T-cell (primary cell): ENCODE measurements around the gene MAOB. TPM values are rescaled to one million over a fixed set of nuclear protein-coding genes. Genes with fewer than 3 reads are reported as not detected.
A peak's percentile ranks its signal among the peaks of the same experiment; 100 is the strongest.

Experiments used
- ATAC-seq, 4 experiments: fragments of 200-7000 bp in 3 of 4; fragments of 150-1000 bp in 1 of 4; cut with Tn5 transposase; replicated peaks in 1 of 4; 1 replicate in 3 of 4; 2 replicates in 1 of 4; pipeline ENCODE4 v1.10.0; 2021; ENCODE audit warnings: moderate library complexity in 3 of 4, mild to moderate bottlenecking in 2 of 4, moderate number of reproducible peaks in 1 of 4
- CTCF ChIA-PET, 2 donors: fragments of 300-600 bp; sonication (Branson Sonifier 250); formaldehyde crosslinking; loops; one replicate each; lab custom pipeline; 2022; ENCODE audit warnings: antibody characterized with exemption in 2 of 2; lab: Charles Lee
- POLR2A ChIA-PET, 2 donors: fragments of 300-600 bp; sonication (Branson Sonifier 250); formaldehyde crosslinking; loops; one replicate each; lab custom pipeline; 2022; ENCODE audit warnings: antibody characterized with exemption in 2 of 2; lab: Charles Lee
- DNase-seq, 35 experiments: peaks; one replicate each; pipeline versions ENCODE4 v3.0.0 to v3.0.0-alpha.2; 2013 to 2023
- H3K27ac ChIP-seq: one replicate; pipeline ENCODE4 v1.5.1; 2013; ENCODE audit warnings: low read length
- H3K27me3 ChIP-seq, 2 experiments: replicated peaks in 1 of 2; 1 replicate in 1 of 2; 2 replicates in 1 of 2; pipeline versions ENCODE4 v1.6.1 to v1.7.0; 2013; ENCODE audit warnings: low read length in 1 of 2, mixed read lengths in 1 of 2; ENCODE audit not compliant: control insufficient read depth in 2 of 2, insufficient read depth in 2 of 2; ENCODE audit errors: extremely low read depth in 1 of 2
- H3K36me3 ChIP-seq, 2 donors: 1 replicate in 1 of 2; 2 replicates in 1 of 2; pipeline versions ENCODE4 v1.6.1 to v1.7.0; 2013; ENCODE audit warnings: low read length in 1 of 2; ENCODE audit not compliant: control insufficient read depth in 2 of 2, insufficient read depth in 1 of 2; ENCODE audit errors: extremely low read depth in 1 of 2
- H3K4me1 ChIP-seq, 2 experiments: 1 replicate in 1 of 2; 2 replicates in 1 of 2; pipeline versions ENCODE4 v1.6.1 to v1.7.0; 2013; ENCODE audit warnings: low read length in 2 of 2, mixed read lengths in 1 of 2; ENCODE audit not compliant: insufficient read depth in 2 of 2, control insufficient read depth in 1 of 2; ENCODE audit errors: extremely low read depth in 1 of 2
- H3K4me3 ChIP-seq, 2 donors: 1 replicate in 1 of 2; 2 replicates in 1 of 2; pipeline versions ENCODE4 v1.5.1 to v1.7.0; 2013; ENCODE audit warnings: mild to moderate bottlenecking in 2 of 2, low read length in 1 of 2, moderate library complexity in 1 of 2; ENCODE audit not compliant: control insufficient read depth in 1 of 2; ENCODE audit errors: extremely low read depth in 1 of 2
- H3K9me3 ChIP-seq: 2 replicates; pipeline ENCODE4 v1.7.0; 2013
- H3K27ac Mint-ChIP-seq, 2 donors: one replicate each; pipeline ENCODE4 v1.8.0; 2020 to 2021; ENCODE audit warnings: mild to moderate bottlenecking in 2 of 2, mixed read lengths in 2 of 2
- H3K27me3 Mint-ChIP-seq, 2 donors: one replicate each; pipeline ENCODE4 v1.8.0; 2021 to 2022; ENCODE audit warnings: mixed read lengths in 2 of 2
- H3K36me3 Mint-ChIP-seq: one replicate; pipeline ENCODE4 v1.8.0; 2021; ENCODE audit warnings: mixed read lengths
- H3K4me1 Mint-ChIP-seq, 3 donors: one replicate each; pipeline ENCODE4 v1.8.0; 2020 to 2022; ENCODE audit warnings: mixed read lengths in 3 of 3, mild to moderate bottlenecking in 1 of 3
- H3K4me3 Mint-ChIP-seq, 3 donors: one replicate each; pipeline ENCODE4 v1.8.0; 2020 to 2022; ENCODE audit warnings: mild to moderate bottlenecking in 3 of 3, mixed read lengths in 3 of 3, moderate library complexity in 3 of 3
- H3K9me3 Mint-ChIP-seq, 3 donors: one replicate each; pipeline ENCODE4 v1.8.0; 2020 to 2022; ENCODE audit warnings: mixed read lengths in 3 of 3
- WGBS: methylation state at CpG from one replicate; pipeline ENCODE4 v1.1.5; 2013; ENCODE audit warnings: missing lambda C conversion rate; ENCODE audit not compliant: insufficient coverage; 5-methylcytosine and 5-hydroxymethylcytosine counted together
- total RNA-seq, 35 experiments: library from RNA in 6 of 35; stranded (reverse) in 6 of 35; fragments of 120-200 nt in 1 of 35; gene quantifications; one replicate each; pipeline versions ENCODE4 v1.2.1 to v1.2.4 and lab custom pipeline; 2013 to 2026

Gene MAOB
- total RNA-seq, 5 donors from 2014 or later (not counting 1 experiment from before 2014, with no cell fraction given) = 0.13 to 0.20 (median 0.16) TPM; not detected in 2

- Mint-ChIP-seq H3K9me3 (no peaks in the 10 kb centered on the region), H3K27ac (no peak overlapping the region), H3K27me3 (peaks cover 0 to 13% of the 10 kb centered on the region in 2 donors), H3K4me1 (no peaks in the 10 kb centered on the region), H3K36me3 (no peaks in the 10 kb centered on the region), H3K4me3 (no peak overlapping the region)
- ChIA-PET CTCF (interaction anchor here in 1 of 2 donors (0.5 kb wide), 1 partner anchor 1560 kb away, joined by 3 read pairs; no protein-coding TSS in a partner anchor), POLR2A (no interaction called here)
- Histone ChIP-seq H3K27ac (no peak overlapping the region), H3K9me3 (no peaks in the 10 kb centered on the region), H3K27me3 (peaks cover 0 to 2% of the 10 kb centered on the region in 2 experiments), H3K4me3 (no peak overlapping the region), H3K36me3 (no peaks in the 10 kb centered on the region), H3K4me1 (no peaks in the 10 kb centered on the region)
- 79% methylated on average over 3 of the region's 6 CpGs for WGBS
- ATAC-seq (no peak), DNase-seq (no peak)
Observed at GRCh38 chrX:43849173-43849572, 33.1 kb downstream of the MAOB start.

GRCh38 chrX:43847352-43847751 lies 34.9 kb downstream of the MAOB start:
- Histone ChIP-seq H3K4me3 (no peak overlapping the region), H3K4me1 (no peaks in the 10 kb centered on the region), H3K9me3 (no peaks in the 10 kb centered on the region), H3K27ac (no peak overlapping the region), H3K36me3 (no peaks in the 10 kb centered on the region), H3K27me3 (peaks cover 0 to 2% of the 10 kb centered on the region in 2 experiments)
- CTCF ChIA-PET = no interaction called here
- POLR2A ChIA-PET = no interaction called here
- Mint-ChIP-seq H3K27me3 (peaks cover 0 to 13% of the 10 kb centered on the region in 2 donors), H3K9me3 (no peaks in the 10 kb centered on the region), H3K27ac (no peak overlapping the region), H3K4me3 (no peak overlapping the region), H3K4me1 (no peaks in the 10 kb centered on the region), H3K36me3 (no peaks in the 10 kb centered on the region)
- no CpG with 5 or more reads among the region's 2 CpGs for WGBS
- DNase-seq = no peak
- no peak for ATAC-seq

GRCh38 chrX:43846558-43846957 lies 35.7 kb downstream of the MAOB start:
- no peaks in the 10 kb centered on the region for H3K36me3 Mint-ChIP-seq
- no peaks in the 10 kb centered on the region for H3K36me3 ChIP-seq
- ChIA-PET CTCF (interaction anchor here in 1 of 2 donors (1.2 kb wide), 1 partner anchor 16 kb away, joined by 3 read pairs; no protein-coding TSS in a partner anchor), POLR2A (no interaction called here)
- no peaks in the 10 kb centered on the region for H3K4me1 ChIP-seq
- no peak for ATAC-seq
- no peaks in the 10 kb centered on the region for H3K4me1 Mint-ChIP-seq
- no peaks in the 10 kb centered on the region for H3K9me3 ChIP-seq
- H3K4me3 ChIP-seq = no peak overlapping the region
- no peaks in the 10 kb centered on the region for H3K9me3 Mint-ChIP-seq
- peaks cover 1 to 12% of the 10 kb centered on the region in 2 donors for H3K27me3 Mint-ChIP-seq
- peaks cover 0 to 2% of the 10 kb centered on the region in 2 experiments for H3K27me3 ChIP-seq
- no peak overlapping the region for H3K27ac Mint-ChIP-seq
- no peak overlapping the region for H3K4me3 Mint-ChIP-seq
- no peak for DNase-seq
- H3K27ac ChIP-seq = no peak overlapping the region

- H3K27me3 Mint-ChIP-seq = peaks cover 2 to 14% of the 10 kb centered on the region in 2 donors
- CTCF ChIA-PET = interaction anchor here in 1 of 2 donors (1.2 kb wide), 1 partner anchor 15 kb away, joined by 3 read pairs; no protein-coding TSS in a partner anchor
- no CpG with 5 or more reads among the region's 2 CpGs for WGBS
Observed at GRCh38 chrX:43845776-43846175, 36.5 kb downstream of the MAOB start.

GRCh38 chrX:43840265-43840664 lies 42.0 kb downstream of the MAOB start:
- ChIA-PET CTCF (interaction anchor here in 1 of 2 donors (0.6 kb wide), 1 partner anchor 11 kb away, joined by 3 read pairs; no protein-coding TSS in a partner anchor), POLR2A (no interaction called here)
- Mint-ChIP-seq H3K9me3 (no peaks in the 10 kb centered on the region), H3K4me1 (peaks cover 0 to 2% (median 0%) of the 10 kb centered on the region in 3 donors), H3K27ac (no peak overlapping the region), H3K4me3 (no peak overlapping the region), H3K36me3 (no peaks in the 10 kb centered on the region), H3K27me3 (peaks cover 8 to 26% of the 10 kb centered on the region in 2 donors)
- no peak for ATAC-seq
- Histone ChIP-seq H3K36me3 (no peaks in the 10 kb centered on the region), H3K9me3 (no peaks in the 10 kb centered on the region), H3K27ac (no peak overlapping the region), H3K4me1 (no peaks in the 10 kb centered on the region), H3K27me3 (no peaks in the 10 kb centered on the region), H3K4me3 (no peak overlapping the region)
- DNase-seq = no peak
- WGBS = 63% methylated on average over 3 of the region's 3 CpGs

More at GRCh38 chrX:43845776-43846175, 36.5 kb downstream of the MAOB start:
- POLR2A ChIA-PET = no interaction called here
- no peak overlapping the region for H3K27ac Mint-ChIP-seq
- H3K9me3 Mint-ChIP-seq = no peaks in the 10 kb centered on the region
- Histone ChIP-seq H3K27ac (no peak overlapping the region), H3K27me3 (peaks cover 0 to 2% of the 10 kb centered on the region in 2 experiments), H3K4me1 (no peaks in the 10 kb centered on the region), H3K4me3 (no peak overlapping the region), H3K36me3 (no peaks in the 10 kb centered on the region), H3K9me3 (no peaks in the 10 kb centered on the region)
- DNase-seq (no peak), ATAC-seq (no peak)
- no peaks in the 10 kb centered on the region for H3K36me3 Mint-ChIP-seq
- no peaks in the 10 kb centered on the region for H3K4me1 Mint-ChIP-seq
- no peak overlapping the region for H3K4me3 Mint-ChIP-seq

GRCh38 chrX:43836435-43837184 lies 45.6 kb downstream of the MAOB start:
- Mint-ChIP-seq H3K36me3 (no peaks in the 10 kb centered on the region), H3K27ac (no peak overlapping the region), H3K9me3 (no peaks in the 10 kb centered on the region), H3K27me3 (peaks cover 7 to 30% of the 10 kb centered on the region in 2 donors), H3K4me3 (no peak overlapping the region), H3K4me1 (peaks cover 0 to 2% (median 0%) of the 10 kb centered on the region in 3 donors)
- no peaks in the 10 kb centered on the region for H3K36me3 ChIP-seq
- H3K27ac ChIP-seq = no peak overlapping the region
- H3K4me1 ChIP-seq = no peaks in the 10 kb centered on the region
- no peak for ATAC-seq
- no CpG with 5 or more reads among the region's 3 CpGs for WGBS
- peak in 1 of 35 experiments; percentile 38 for DNase-seq
- POLR2A ChIA-PET = interaction anchor here in 1 of 2 donors (0.8 kb wide), 1 partner anchor 1171 kb away, joined by 4 read pairs; no protein-coding TSS in a partner anchor
- no peaks in the 10 kb centered on the region for H3K27me3 ChIP-seq
- no peaks in the 10 kb centered on the region for H3K9me3 ChIP-seq
- no peak overlapping the region for H3K4me3 ChIP-seq
- CTCF ChIA-PET = interaction anchor here in 1 of 2 donors (1.2 kb wide), 1 partner anchor 1350 kb away, joined by 4 read pairs; no protein-coding TSS in a partner anchor
